ENCODE results near the gene KLHL7. TPM values are rescaled to one million over a fixed set of nuclear protein-coding genes. Genes with fewer than 3 reads are reported as not detected.

The KLHL7 gene, protein sequence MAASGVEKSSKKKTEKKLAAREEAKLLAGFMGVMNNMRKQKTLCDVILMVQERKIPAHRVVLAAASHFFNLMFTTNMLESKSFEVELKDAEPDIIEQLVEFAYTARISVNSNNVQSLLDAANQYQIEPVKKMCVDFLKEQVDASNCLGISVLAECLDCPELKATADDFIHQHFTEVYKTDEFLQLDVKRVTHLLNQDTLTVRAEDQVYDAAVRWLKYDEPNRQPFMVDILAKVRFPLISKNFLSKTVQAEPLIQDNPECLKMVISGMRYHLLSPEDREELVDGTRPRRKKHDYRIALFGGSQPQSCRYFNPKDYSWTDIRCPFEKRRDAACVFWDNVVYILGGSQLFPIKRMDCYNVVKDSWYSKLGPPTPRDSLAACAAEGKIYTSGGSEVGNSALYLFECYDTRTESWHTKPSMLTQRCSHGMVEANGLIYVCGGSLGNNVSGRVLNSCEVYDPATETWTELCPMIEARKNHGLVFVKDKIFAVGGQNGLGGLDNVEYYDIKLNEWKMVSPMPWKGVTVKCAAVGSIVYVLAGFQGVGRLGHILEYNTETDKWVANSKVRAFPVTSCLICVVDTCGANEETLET
- 57.2 and 139 TPM in 2 replicates for polyA plus RNA-seq (2014; cell fraction: cytosol; rRNA removed)
- 30.7 and 37.6 TPM in 2 replicates for polyA plus RNA-seq (2014; cell fraction: nucleus; rRNA removed)

DNA sequence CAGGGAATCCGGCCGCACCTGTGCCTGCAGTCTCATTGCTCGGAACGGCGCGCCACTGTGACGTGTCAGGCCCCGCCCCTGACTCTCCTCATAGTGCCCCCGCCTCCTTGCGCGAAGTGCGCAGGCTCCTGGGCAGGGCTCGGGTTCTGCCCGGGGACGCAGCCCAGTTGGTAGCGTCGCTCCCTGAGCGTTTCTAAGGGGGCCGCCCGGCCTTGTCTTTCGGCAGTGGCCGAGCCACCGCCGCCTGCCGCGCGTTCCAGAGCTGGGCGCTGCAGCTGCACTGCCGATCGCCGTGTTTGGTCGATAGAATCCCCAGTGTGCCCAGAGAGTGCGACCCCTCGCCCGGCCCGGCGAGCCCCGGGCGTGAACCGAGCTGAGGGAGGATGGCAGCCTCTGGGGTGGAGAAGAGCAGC lies at the start of gene KLHL7:
TSS of gene KLHL7 (plus strand) at position 142 of the 413 bp plus-strand sequence. CDS start at position 384, 242 bp downstream.
- peak; percentile 91 for DNase-seq (ENCODE audit: low spot score)

DNA sequence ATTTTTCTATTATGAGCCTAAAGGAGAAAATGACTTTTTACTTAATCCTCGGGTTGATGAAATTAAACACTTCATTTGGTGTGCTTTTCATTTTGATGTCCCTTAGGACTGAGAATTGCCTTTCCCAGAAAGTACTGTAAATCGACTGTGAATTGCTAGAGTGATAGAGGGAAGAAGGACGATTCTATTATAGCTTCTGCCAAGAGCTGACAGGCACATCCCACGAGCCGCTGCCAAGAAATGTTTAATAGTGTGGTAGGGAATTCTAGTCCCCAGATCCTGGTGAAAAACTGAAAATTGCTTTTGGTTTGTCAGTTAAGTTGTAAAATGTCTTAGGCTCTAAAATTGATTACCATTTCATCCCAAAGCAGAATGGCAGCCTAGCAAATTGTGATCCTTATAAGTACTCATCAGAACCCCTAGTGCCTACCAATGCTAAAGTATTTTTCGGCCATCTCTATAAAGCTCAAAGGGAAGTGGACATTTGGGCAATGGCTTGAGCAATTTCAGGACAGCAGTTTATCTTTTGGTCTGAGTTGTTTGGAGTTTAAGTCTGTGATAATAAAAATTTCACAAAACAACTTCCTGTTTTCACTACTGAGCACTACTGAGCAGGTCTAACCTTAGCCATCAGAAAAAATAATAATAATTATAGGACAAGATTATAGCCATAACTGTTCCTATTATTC lies 47.0 kb upstream of the KLHL7 start:
- no peak for DNase-seq (ENCODE audit: low spot score)

DNA sequence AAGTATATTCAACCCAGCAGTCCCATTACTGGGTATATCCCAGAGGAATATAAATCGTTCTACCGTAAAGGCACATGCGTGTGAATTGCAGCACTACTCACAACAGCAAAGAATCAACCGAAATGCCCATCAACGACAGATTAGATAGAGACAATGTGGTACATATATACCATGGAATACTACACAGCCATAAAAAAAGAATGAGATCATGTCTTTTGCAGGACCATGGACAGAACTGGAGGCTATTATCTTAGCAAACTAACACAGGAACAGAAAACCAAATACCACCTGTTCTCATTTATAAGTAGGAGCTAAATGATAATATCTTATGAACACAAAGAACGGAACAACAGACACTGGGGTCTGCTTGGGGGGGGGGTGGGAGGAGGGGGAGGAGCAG lies 44.3 kb upstream of the KLHL7 start:
- DNase-seq (ENCODE audit: low spot score): no peak

DNA sequence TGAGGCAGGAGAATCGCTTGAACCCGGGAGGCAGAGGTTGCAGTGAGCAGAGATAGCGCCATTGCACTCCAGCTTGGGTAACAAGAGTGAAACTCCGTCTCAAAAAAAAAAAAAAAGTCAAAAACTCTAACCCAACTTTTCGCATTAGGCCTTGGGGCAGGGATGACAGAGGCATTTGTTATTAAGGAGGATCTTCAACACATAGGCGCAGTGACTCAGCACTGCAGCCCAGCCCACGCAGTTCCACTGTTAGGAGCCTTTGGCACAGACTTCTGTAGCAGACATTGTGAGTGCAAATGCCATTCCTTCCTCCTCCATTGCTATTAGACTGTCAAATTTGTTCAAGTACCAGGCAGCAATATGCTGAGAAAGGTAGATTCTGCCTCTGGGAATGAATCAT lies 43.1 kb upstream of the KLHL7 start:
- no peak for DNase-seq (ENCODE audit: low spot score)

DNA sequence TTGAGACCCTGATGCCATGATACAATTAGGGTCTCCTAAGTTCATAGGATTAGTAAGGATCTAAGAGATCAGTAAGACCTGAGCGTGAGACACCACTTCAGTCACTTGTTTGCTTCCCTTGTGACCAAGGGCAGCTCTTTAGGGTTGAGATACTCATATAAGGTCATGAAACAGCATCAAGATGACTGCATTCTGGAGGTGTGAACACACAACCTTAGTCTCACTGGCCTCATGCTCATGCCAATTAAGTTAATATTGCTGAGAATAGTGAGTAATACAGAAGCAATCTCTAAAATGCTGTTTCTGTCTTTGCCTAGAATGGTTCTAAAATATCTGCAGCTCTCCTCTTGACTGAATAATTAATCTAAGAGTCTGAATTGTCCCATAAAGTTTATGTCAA lies 39.6 kb upstream of the KLHL7 start:
- DNase-seq (ENCODE audit: low spot score): no peak

DNA sequence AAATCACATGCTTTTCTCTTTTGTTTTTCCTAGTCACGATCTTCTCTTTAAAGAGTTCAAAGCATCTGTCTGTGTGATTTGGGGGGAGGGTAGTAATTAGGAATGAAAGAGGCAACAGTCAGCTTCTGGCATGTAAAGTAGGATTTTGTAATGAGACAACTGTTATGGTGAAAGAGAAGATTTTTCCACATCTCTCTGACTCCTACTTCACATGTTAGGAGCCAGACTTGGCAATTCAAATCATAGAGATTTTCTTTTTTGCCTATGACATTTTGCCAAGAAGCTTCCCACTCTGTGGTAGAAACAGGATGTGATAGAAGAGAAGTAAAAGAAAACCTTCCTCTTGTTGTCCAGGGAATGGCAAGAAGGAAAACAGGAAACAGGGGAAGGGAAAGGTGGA lies 38.3 kb upstream of the KLHL7 start:
- no peak for DNase-seq (ENCODE audit: low spot score)

DNA sequence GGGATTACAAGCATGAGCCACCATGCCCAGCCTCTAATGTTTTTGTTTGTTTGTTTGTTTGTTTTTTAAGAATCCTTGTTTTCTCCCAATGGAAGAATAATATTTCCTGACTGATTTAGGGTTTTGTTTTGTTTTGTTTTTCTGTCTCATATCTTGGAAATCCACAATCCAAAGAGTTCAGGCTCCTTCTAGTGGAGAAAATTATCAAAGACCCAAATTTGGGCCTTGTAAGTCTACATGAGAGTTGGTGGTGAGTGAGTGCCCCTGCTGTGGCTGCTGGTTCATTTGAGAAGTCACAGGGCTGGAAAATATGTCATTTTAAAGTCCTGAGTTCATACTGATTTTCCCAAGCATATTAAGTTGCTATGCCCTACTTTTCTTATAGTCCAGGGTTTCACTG lies 33.5 kb upstream of the KLHL7 start:
- DNase-seq (ENCODE audit: low spot score): no peak

DNA sequence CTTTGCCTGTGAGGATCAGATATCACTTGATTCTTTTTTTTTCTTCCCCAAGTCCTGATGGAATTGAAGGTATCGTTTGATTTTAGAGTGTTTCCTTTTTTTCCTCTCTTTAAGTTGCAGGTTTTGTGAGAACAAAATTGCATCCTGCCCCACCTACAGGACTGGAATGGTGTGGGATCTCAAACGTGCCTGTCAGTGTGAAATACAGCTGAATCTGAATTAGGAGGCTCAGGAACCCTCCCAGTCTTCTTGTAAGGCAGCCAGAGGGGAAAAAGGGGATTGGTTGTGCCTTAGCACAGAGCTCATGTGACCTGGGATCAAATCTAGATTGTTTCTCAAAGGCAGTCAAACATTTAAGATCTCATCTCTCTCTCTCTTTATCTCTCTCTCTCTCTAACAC lies 32.7 kb upstream of the KLHL7 start:
- DNase-seq (ENCODE audit: low spot score): no peak

DNA sequence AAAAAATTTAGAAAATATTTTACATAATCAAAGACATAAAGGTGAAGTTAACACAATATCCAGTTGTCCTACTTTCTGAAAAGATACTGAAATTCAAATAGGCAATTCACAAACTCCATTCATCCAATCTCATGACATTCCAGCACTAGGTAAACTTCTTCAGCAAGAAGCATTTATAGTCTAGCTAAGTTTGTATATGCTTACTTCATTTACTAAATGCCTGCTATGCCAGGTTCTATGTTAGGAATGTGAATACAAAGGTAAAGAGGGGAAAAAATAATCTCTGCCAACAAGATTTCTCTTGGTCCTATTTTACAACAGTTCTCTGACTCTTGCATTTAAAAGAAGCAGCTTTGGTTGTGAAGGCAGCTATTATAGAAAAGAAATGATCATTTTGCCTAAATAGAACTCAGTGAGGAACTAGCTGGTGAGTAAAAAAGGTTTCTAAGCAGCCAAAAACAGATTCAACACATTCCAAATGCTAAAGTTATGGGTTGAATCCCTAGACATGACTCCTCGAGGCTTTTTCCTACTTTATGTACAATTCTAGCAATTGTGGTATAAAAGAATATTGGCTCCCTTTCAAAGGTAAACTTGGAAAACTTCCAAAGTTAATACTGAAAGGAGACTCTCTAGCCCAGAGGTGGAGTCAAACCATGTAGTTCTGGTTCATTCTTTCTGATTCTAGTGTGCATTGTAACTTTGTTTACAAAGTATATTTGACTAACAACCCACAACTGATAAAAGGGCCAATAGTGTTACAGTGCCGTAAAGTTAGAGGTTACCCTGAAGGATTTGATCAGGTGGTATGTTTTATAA lies 30.9 kb upstream of the KLHL7 start:
- DNase-seq (ENCODE audit: low spot score): no peak

DNA sequence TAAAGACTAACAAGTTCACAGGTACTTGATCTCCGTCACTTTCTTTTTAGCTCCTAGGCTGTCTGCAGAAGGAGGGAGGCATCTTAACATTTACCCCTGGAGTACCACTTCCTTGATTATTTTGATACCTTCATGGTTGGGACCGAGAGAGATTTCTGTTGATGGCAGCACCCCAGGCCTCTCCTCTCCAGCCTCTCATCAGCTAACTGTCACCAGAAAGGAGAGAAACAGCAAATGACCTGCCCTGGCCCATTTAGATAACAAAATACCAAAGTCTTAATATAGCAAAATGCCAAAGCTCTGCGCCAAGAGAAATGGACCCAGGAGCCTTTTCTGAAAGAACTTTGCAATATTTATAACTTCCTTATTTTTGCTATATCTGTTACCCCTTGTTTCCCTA lies 30.0 kb upstream of the KLHL7 start:
- DNase-seq (ENCODE audit: low spot score): no peak

DNA sequence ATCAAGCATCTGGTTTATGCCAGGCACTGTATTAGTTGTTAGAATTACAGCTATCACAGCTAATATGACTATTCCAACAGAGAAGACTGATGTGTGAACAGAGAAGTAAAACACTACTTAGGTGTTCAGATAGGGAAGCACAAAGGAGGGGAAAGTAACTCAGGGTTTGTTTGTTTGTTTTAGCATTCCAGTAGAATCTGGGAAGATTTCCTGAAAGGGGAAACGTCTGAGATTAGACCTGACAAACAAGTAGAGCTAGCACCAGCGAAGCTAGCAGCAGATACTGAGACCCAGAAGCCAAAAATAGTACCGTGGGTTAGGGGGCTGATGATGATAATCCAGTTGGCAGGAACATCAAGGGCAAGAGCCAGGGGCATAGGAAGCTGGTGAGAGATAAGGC lies 28.8 kb upstream of the KLHL7 start:
- no peak for DNase-seq (ENCODE audit: low spot score)

DNA sequence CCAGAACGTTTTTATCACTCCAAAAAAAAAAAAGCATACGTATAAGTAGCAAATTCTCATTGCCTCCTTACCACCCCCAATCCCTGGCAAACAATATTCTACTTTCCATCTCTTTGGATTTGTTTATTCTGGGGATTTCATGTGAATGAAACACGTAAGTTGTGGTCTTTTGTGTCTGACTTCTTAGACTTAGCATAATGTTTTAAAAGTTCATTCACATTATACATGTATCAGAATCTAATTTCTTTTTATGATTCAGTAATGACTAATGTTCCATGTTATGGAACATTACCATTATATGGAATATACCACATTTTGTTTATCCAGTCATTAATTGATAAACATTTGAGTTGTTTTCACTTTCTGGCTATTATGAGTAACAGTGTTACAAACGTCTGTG lies 12.5 kb upstream of the KLHL7 start:
- DNase-seq (ENCODE audit: low spot score): no peak

DNA sequence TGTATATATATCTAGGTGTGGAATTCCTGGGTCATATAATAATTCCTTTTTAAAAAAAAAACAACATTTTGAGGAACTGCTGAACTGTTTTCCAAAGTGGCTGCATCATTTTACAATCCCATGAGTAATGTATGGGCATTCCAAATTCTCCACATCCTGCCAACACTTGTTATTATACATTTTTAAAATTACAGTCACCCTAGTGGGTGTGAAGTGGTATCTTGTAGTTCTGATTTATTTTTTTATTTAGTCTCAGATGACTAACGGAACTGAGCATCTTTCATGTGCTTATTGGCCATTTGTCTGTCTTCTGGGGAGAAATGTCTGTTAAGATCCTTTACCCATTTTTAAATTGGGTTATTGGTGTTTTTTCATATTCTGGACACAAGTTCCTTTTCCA lies 12.0 kb upstream of the KLHL7 start:
- no peak for DNase-seq (ENCODE audit: low spot score)

DNA sequence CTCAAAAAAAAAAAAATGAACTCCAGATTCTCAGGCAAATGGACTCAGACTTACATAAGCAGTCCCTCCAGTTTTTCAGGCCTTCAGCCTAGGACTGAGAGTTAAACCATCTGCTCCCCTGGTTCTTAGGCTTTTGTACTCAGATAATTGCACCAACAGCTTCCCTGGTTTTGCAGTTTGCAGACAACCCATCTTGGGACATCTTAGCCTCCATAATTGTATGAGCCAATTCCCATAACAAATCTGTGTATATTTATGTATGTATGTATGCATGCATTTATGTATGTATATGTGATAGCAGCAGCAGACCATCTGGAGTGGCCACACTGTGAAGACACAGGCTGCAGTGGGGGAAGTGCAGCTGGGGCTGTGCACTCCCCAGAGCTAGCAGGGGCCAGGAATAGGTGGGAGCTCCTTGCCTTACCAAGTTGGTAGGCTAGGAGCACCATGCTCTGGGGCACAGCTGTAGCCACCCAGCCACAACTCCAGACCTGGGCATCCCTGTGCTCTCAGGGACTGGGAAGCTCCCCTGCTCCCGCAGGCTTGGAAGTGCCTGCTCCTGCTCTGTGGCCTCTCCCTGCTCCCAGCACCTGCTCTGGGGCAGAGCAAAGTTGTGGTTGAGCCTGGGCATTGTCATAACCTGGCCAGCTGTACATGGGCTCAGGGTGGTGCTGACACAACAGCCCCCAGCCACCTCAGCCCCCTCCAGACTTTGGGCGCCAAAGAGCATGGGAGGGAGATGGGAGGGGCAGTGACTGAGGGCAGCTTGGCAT lies 8.9 kb upstream of the KLHL7 start:
- DNase-seq (ENCODE audit: low spot score): no peak

DNA sequence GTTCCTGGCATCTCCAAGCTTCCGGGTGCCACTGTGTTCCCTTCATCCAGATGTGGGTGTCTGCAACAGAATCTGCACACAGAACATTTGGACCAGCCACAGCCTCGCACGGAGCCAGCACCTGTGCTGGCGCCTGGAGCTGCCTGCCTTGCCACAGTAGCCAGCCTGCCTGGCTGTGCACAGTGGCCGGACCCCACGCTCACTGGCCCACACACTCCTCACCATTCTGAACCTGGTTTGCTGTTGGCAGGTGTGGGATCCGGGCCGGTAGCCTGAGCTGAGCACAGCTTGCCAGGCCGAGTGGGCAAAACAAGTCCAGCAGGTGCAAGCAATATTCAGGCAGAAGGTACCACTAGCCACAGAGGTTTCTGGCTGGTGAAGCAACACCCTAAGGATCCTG lies 7.6 kb upstream of the KLHL7 start:
- no peak for DNase-seq (ENCODE audit: low spot score)

DNA sequence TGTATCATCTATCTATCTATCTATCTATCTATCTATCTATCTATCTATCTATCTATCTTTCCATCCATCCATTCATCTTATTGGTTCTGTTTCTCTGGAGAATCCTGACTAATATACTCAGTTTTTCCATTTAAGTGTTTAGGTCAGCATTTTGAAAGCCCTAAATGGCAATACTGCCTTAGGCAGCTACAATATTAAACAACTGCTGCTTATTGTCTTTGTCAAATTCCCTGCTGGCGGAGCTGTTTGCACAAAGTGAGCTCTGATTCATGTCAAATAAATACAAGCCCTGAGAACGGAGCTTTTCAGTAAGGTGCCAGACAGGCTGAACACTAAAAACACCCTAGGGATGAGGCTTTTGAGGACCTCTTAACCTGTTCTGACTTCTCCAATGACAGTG lies 7.1 kb upstream of the KLHL7 start:
- DNase-seq (ENCODE audit: low spot score): no peak

DNA sequence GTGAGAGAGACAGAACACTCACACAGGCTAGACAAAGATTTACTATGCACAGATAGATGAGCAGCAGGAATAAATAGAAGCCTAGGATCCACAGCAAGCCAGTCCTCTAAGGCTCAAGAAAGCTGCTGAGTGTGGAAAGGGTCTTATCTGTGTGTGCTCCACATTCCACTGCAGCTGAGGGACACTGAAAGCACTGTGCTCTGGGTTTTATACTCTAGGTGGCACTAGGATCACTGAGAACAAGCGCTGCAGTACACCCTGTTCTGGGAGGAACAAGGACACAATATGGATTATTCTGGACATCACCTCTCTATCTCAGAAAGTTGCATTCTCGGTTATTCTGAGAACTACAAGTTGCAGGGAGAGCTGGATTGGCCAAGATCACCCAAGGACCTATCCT lies 4.9 kb upstream of the KLHL7 start:
- DNase-seq (ENCODE audit: low spot score): no peak

DNA sequence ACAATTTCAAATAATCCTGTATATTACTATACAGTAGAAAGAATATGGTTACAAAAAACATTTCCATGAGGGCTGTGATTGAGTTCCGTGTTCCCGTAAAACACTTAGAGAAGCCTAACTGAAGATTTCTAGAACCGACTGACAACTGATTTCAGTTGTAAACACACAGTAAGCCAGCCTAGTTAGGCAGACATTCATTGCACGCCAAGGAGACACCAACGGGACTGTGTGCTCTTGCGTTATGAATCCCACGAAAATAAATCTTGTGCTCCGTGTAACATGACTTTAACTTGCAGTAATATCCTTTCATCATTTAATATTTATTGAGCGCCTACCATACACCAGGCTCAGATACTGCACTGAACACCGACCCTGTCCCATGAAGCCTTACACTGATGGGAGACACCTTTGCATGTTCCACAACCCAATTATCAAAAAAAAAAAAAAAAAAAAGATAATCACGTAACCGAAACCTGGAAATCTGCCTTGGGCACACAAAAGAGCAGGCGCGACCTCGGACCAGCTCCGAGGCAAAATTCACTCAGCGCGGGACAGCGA lies 420 bp upstream of the KLHL7 start:
- no peak for DNase-seq (ENCODE audit: low spot score)

DNA sequence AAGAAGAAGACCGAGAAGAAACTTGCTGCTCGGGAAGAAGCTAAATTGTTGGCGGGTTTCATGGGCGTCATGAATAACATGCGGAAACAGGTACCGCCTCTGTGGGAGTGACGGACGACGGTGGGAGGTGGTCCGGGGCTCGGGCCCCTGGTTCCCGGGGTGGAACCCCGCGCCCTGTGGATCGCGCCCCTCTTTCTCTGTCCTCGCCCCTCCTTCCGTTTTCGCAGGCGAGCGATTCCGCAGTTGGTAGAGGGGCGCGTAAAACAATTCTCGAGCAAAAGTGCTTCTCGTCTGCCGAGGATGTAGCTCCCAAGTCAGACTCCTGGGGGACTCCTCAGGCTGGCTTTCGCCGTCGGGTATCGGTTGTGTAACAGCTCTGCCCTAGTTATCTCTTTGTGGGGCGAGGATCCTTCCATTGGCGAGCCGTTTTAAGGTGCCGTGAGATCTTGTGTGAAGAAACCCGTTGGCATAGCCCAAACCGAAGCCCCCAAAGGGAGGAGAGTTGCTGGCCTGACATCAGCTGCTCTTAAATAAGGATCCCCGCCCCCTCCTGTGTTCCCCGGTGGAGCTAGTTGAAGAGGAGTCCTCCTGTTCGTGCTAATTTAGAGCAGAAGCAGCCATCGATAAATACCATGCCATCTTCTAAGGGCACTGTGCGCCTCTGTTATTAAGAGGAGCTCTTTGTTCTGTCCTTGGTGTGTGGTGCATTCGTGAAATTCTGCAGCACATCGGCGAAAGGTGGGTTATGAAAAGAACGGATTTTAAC lies 655 bp downstream of the KLHL7 start:
- peak; percentile 57 for DNase-seq (ENCODE audit: low spot score)

Data from SK-N-DZ (cell line).